Activated CD8-positive, alpha-beta memory T cell treated with anti-CD3 and anti-CD28 coated beads, Interleukin-2, amount 50 U/mL, for 48 hours (primary cell): ENCODE data around the gene ASIP.
"Not testable (repeated sequence)": the region's sequence is repeated elsewhere in the genome, so short reads cannot be mapped to it uniquely, and the experiment has no call there.

Source experiments
- DNase-seq: peaks from one replicate; pipeline ENCODE4 v3.0.0-alpha.2; 2020

The ASIP gene

GRCh38 chr20:34243377-34243776 lies 2.2 kb downstream of the ASIP start:
- DNase-seq: no peak

DNA sequence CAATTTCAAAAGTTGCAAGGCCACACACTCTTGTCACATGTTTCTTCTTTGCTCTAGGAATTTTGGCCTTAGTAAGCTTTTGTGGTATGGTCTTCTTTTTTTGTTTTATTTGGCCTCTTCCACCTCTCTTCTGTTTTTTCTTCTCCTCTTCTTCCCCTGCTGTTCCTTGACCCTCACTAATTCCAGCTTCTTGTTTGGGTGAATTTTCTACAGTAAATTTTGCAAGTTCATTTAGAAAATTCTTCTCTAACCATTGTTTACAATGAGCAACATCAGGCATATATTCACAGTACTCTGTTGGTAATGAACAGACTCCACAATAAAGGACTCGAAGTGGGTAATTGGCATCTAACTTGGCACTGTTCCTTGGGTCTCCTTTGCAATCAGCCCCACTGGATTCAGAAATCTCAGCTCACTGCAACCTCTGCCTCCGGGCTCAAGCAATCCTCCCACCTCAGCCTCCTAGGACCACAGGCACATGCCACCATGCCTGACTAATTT lies 5.0 kb downstream of the ASIP start:
- no peak for DNase-seq

GRCh38 chr20:34249291-34249690 lies 8.1 kb downstream of the ASIP start:
- DNase-seq: no peak

DNA sequence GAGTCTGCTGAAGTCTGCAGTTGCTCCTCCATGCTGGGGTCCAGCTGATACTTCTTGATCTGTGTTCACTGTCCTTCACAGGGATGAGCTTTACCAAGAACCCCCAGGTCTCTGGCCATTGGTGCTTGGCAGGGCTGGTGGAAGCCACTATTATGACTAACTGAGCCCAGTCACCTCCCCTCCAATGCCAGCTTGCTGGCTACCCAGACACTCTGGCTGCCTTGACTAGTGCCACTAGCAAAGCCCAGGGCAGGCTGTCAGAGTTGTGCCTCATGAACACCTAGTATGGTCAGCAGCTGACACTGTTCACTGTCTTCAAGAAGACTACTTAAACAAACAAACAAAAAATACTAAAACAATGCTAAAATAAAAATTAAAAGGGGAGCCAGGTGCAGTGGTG lies 8.8 kb downstream of the ASIP start:
- DNase-seq: no peak

DNA sequence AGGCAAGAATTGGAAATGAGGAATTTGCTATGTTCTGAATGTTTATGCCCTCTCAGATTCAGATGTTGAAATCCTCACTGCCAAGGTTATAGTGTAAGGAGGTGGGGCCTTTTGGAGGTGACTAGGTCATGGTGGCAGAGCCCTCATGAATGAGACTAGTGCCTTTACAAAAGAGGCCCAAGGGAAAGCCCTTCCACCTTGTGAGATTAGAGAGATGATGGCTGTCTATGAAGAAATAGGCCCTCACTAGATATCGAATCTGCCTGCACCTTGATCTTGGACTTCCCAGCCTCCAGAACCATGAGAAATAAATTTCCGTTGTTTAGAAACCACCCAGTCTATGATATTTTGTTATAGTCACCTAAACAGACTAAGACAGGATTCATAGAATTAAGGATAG lies 10.4 kb downstream of the ASIP start:
- no peak for DNase-seq

- DNase-seq: not testable (repeated sequence)
Observed at GRCh38 chr20:34252431-34253086, 11.3 kb downstream of the ASIP start.

DNA sequence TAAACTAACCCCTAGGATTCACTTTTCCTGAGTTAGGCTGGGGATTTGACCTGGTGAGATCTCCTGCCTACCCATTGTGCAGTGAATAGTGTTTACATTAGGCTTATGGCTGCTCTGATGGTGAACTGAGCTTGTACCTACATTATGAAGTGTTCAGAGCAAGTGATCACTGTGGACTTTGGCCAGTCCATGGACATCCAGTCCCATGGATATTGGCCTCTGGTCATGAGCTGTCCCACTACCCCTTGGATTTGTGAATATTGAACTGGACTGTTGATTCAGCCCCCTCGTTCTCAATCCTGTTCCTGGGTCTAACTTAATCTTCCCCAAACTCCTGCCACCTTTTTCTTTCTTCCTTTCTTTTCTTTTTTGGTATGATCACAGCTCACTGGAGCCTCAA lies 13.8 kb downstream of the ASIP start:
- DNase-seq: no peak

- no peak for DNase-seq
Observed at GRCh38 chr20:34256629-34257124, 15.5 kb downstream of the ASIP start.

DNA sequence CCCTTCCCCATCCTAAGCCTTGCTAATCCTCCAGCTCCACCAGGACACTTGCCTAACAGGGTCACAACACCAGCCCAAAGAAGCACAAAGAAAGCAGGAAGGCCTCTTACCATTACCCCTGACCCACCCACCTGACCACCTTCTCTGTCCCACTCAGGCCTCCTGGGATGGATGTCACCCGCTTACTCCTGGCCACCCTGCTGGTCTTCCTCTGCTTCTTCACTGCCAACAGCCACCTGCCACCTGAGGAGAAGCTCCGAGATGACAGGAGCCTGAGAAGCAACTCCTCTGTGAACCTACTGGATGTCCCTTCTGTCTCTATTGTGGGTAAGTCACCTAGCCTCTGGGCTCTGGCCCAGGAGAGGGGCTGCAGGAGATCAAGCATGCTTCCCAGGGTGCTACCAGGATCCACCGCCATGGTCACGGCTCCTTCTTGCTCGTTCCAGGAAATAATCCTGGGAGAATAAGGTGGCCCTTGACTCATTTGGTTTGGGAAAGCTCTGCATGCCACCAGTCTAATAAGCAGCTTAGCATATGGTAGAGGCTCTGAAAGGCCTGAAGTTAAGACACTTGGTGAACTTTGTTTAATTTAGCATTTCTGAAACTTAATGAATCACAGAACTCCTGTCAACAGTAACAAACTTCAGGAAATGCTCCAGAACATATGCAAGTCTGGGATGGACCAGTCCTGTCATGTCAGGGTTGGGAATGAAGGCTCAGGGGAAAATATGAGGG lies 19.2 kb downstream of the ASIP start:
- DNase-seq: peak; percentile 32

- DNase-seq: no peak
Observed at GRCh38 chr20:34262488-34263288, 21.5 kb downstream of the ASIP start.

- DNase-seq: not testable (repeated sequence)
Observed at GRCh38 chr20:34263468-34263867, 22.2 kb downstream of the ASIP start.

DNA sequence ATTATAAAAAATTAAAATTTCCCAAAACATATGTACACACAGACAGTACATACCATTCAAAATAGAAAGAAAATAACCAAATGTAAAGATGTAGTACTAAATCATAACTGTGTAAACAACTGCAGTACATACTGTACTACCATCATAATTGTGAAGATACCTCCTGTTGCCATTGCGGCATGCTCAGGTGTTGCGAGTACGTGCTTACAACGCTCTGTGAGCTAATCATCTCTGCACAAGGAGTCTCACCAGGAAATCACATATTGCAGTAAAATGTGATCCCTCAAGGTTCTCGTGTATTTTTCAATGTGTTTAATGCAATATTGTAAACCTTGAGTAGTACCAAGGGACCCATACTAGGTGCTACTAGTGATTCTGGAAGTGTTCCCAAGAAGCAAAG lies 22.9 kb downstream of the ASIP start:
- no peak for DNase-seq

DNA sequence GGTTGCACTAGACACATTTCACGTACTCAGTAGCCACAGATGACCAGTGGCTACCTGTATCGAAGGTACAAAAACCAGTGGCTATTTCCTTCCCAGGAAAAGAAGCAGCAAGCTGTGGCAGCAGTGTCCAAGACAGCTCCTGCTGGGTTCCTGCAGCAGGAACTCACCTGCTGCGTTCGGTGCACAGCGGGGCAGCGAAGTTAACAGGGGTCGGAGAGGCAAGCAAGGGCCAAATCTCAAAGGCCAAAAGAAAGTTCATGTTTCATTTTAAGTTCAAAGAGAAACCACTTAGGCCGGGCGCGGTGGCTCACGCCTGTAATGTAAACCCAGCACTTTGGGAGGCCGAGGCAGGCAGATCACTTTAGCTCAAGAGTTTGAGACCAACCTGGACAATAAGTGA lies 26.9 kb downstream of the ASIP start:
- DNase-seq: no peak

DNA sequence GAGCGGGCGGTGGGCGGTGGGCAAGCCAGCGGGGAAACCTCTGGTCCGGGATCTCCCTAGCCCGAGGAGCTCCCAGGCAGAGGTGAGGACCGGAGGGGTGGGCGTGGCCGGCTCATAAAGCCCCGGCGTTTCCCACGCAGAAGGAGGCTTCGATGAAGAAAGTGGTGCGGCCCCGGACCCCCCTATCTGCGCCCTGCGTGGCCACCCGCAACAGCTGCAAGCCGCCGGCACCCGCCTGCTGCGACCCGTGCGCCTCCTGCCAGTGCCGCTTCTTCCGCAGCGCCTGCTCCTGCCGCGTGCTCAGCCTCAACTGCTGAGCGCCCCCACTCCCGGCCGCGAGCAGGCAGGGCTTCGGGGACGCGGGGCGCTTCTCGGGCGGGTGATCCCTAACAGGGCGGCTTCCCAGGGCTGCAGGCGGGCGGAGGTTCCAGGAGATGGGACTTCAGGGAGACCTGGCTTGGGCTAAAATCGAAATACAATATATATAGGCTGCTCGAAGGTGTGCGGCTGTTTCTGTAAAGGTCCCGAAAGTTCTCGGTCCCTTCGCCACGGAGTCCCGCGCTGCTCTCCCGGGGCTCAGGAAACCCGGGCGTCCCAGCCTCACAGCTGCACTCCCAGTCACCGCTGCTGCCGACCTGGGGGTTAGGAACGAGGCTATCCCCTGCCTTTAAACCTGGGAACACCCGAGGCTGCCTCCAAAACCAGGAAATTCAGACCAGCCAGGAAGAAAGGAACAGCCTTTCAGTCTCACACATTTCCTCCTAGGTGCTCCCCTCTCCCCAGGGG lies 27.8 kb downstream of the ASIP start:
- DNase-seq: peak; percentile 66

GRCh38 chr20:34269996-34270627 lies 28.9 kb downstream of the ASIP start:
- DNase-seq: no peak

- no peak for DNase-seq
Observed at GRCh38 chr20:34271956-34272355, 30.7 kb downstream of the ASIP start.

DNA sequence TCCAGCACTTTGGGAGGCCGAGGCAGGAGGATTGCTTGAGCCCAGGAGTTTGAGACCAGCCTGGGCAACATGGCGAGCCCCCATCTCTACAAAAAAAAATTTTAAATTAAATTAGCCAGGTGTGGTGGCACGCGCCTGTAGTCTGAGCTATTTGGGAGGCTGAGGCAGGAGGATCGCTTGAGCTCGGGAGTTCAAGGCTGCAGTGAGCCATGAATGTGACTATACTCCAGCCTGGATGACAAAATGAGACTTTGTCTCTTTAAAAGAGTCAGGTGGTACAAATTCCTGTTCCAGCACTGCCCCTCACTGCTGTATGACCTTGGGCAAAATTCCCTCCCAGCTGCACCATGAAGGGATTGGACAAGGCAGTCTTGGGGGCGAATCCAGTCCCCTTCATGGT lies 33.5 kb downstream of the ASIP start:
- DNase-seq: no peak

DNA sequence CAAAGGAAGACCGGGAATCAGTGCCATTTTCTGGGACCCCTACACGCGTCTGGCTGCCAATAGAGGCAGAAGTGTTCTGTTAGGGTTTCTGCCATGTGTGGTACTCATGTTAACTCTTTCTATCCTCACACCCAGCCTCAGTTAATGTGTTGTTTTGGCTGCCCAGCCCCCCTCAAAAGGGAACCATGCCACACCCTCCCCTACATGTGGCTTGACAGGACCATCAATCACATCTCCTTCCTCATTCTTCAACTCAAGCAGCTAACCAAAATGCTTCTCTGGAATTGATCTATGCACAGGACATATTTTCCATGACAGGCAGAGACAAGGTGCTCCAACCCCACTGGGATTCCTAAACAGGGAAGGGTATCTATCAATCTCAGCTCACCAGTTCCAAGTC lies 40.0 kb downstream of the ASIP start:
- DNase-seq: no peak

- no peak for DNase-seq
Observed at GRCh38 chr20:34282041-34282440, 40.8 kb downstream of the ASIP start.

DNA sequence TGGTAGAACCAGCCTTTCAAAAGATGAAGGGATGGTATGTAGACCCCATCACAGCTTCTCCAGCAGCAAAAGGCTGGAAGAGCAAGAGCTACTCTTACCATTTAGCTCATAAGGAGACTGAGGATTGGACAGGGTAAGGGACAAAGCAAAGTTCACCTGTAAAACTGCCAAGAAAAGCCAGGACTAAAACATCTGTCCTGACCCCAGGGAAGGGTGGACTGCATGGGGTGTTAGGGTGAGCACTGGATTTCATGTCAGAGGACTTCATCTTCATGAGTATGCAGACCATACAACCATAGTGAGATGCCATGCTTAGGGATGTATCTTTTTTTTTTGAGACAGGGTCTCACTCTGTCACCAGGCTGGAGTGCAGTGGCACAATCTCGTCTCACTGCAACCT lies 42.6 kb downstream of the ASIP start:
- DNase-seq: no peak

DNA sequence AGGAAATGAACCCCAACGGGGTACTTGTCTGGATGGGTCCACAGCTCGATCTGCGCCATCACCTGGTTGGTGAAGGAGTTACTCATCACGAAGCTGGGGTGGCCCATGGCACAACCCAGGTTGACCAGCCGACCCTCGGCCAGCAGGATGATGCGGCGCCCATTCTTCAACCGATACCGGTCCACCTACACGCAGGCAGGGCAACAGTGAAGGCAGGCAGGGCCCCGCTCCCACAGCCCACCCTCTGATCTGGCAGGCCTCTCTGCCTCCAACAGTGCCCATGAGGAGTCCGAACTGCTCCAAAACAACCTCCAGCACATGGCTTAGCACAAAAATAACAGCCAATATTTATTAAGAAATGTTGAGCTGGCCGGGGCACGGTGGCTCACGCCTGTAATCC lies 44.2 kb downstream of the ASIP start:
- no peak for DNase-seq

DNA sequence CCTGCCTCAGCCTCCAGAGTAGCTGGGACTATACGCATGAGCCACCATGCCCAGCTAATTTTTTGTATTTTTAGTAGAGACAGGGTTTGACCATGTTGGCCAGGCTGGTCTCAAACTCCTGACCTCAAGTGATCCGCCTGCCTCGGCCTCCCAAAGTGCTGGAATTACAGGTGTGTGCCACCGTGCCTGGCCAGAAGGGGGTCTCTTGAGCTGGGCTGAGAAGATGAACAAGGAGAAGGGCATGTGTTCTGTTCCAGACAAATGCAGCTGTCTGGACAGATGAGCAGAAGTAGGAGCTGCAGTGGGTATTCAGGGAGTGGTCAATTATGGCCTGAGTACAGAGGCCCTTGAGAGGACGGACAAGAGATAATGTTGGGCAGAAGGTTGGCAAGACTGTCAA lies 46.3 kb downstream of the ASIP start:
- not testable (repeated sequence) for DNase-seq
